ENCODE data around the gene FGR.
"Not testable (repeated sequence)": the region's sequence is repeated elsewhere in the genome, so short reads cannot be mapped to it uniquely, and the experiment has no call there.

Gene FGR

GRCh38 chr1:27659497-27660299, 24.7 kb upstream of the FGR start:
- DNase-seq = peak; percentile 75 to 92 (median 83)

- no peak for DNase-seq
Measured at GRCh38 chr1:27658951-27659496, 24.0 kb upstream of the FGR start.

- DNase-seq = no peak
Measured at GRCh38 chr1:27656157-27656893, 21.3 kb upstream of the FGR start.

- no peak for DNase-seq
Measured at GRCh38 chr1:27655151-27655937, 20.4 kb upstream of the FGR start.

GRCh38 chr1:27652111-27652864, 17.3 kb upstream of the FGR start:
- no peak for DNase-seq

GRCh38 chr1:27650539-27651175, 15.7 kb upstream of the FGR start:
- DNase-seq = no peak

GRCh38 chr1:27650171-27650538, 15.2 kb upstream of the FGR start:
- no peak for DNase-seq

GRCh38 chr1:27649306-27649635, 14.3 kb upstream of the FGR start:
- DNase-seq = no peak

GRCh38 chr1:27648602-27649305, 13.8 kb upstream of the FGR start:
- DNase-seq = no peak

- no peak for DNase-seq
Measured at GRCh38 chr1:27647328-27647727, 12.3 kb upstream of the FGR start.

- no peak for DNase-seq
Measured at GRCh38 chr1:27646676-27647075, 11.7 kb upstream of the FGR start.

GRCh38 chr1:27645071-27645415, 10.1 kb upstream of the FGR start:
- no peak for DNase-seq

GRCh38 chr1:27644369-27645070, 9.5 kb upstream of the FGR start:
- DNase-seq = no peak

GRCh38 chr1:27643600-27644368, 8.8 kb upstream of the FGR start:
- DNase-seq = peak; percentile 34 to 78 (median 58)

- not testable (repeated sequence) for DNase-seq
Measured at GRCh38 chr1:27640514-27640913, 5.5 kb upstream of the FGR start.

- DNase-seq = no peak
Measured at GRCh38 chr1:27638805-27639204, 3.8 kb upstream of the FGR start.

- DNase-seq = no peak
Measured at GRCh38 chr1:27638047-27638734, 3.2 kb upstream of the FGR start.

- no peak for DNase-seq
Measured at GRCh38 chr1:27635396-27636142, 584 bp upstream of the FGR start.

Measured in T-helper 2 cell (primary cell).